ENCODE measurements around the gene CCDC51. TPM values are rescaled to one million over a fixed set of nuclear protein-coding genes. Genes with fewer than 3 reads are reported as not detected.

The CCDC51 gene
- total RNA-seq: 8.3 and 18.3 TPM in 2 replicates

GRCh38 chr3:48439820-48440589 lies at the start of gene CCDC51, which contains the start of gene TMA7:
Gene CCDC51, minus strand, starts transcription at chr3:48440119. Its CDS starts 4,991 bp downstream, at chr3:48435128.
Gene TMA7, plus strand, starts transcription at chr3:48440257. Its CDS starts 40 bp downstream, at chr3:48440297.

GRCh38 chr3:48446425-48447193 lies 6.7 kb upstream of the CCDC51 start, which contains the start of gene ATRIP:
Gene ATRIP, plus strand, starts transcription at chr3:48446737. Its CDS starts 109 bp downstream, at chr3:48446846.

GRCh38 chr3:48429960-48430707 lies 9.8 kb downstream of the CCDC51 start, which contains the start of gene PLXNB1:
Gene PLXNB1, minus strand, starts transcription at chr3:48430086. Its CDS starts 5,475 bp downstream, at chr3:48424611.

Other genes with a start within 250 kb of the CCDC51 start
- 4.4 TPM in 1 of 2 replicates, not detected in the other for gene CAMP, start 216.6 kb downstream of the CCDC51 start, total RNA-seq
- gene ZNF589, start 199.0 kb downstream of the CCDC51 start, total RNA-seq: 2.4 and 2.7 TPM in 2 replicates
- 20.2 and 22.4 TPM in 2 replicates for gene NME6, start 138.8 kb downstream of the CCDC51 start, total RNA-seq
- gene SPINK8, start 106.5 kb downstream of the CCDC51 start, total RNA-seq: not detected in 2 replicates
- gene FBXW12, start 67.9 kb downstream of the CCDC51 start, total RNA-seq: not detected in 2 replicates
- gene PLXNB1, start 10.0 kb downstream of the CCDC51 start, total RNA-seq: 9.2 and 20.9 TPM in 2 replicates
- gene TMA7, start 138 bp upstream of the CCDC51 start, total RNA-seq: 270 and 350 TPM in 2 replicates
- gene ATRIP, start 6.6 kb upstream of the CCDC51 start, total RNA-seq: 3.9 and 4.9 TPM in 2 replicates
- 136 and 163 TPM in 2 replicates for gene SHISA5, start 64.1 kb upstream of the CCDC51 start, total RNA-seq
- gene PFKFB4, start 116.7 kb upstream of the CCDC51 start, total RNA-seq: 35.4 and 41.0 TPM in 2 replicates
- 1.6 and 1.9 TPM in 2 replicates for gene UCN2, start 123.7 kb upstream of the CCDC51 start, total RNA-seq
- gene COL7A1, start 155.2 kb upstream of the CCDC51 start, total RNA-seq: 5.4 and 14.9 TPM in 2 replicates
- 172 and 199 TPM in 2 replicates for gene UQCRC1, start 169.5 kb upstream of the CCDC51 start, total RNA-seq
- gene TMEM89, start 181.7 kb upstream of the CCDC51 start, total RNA-seq: not detected in 2 replicates
- 40.6 and 42.9 TPM in 2 replicates for gene SLC26A6, start 195.3 kb upstream of the CCDC51 start, total RNA-seq
- gene CELSR3, start 222.8 kb upstream of the CCDC51 start, total RNA-seq: 1.9 and 2.5 TPM in 2 replicates
- gene NCKIPSD, start 245.8 kb upstream of the CCDC51 start, total RNA-seq: 28.0 and 37.7 TPM in 2 replicates

Data from cardiac atrium fibroblast (primary cell).